ENCODE results near the gene AMACR. TPM values are rescaled to one million over a fixed set of nuclear protein-coding genes. Genes with fewer than 3 reads are reported as not detected.

Gene AMACR
- total RNA-seq, 1 experiment from 2014 or later = 20.6 TPM

- H3K27me3 ChIP-seq (ENCODE audit: control insufficient read depth, insufficient read depth, low read length) = no peaks in the 10 kb centered on the region
- POLR2A ChIA-PET = interaction anchor here (0.7 kb wide), 1 partner anchor 94 kb away, joined by 3 read pairs; no protein-coding TSS in a partner anchor
- no peak overlapping the region for H3K4me3 ChIP-seq (ENCODE audit: low read depth in 2 of 2, low read length in 2 of 2)
- intact Hi-C loops (cut with micrococcal nuclease; ENCODE audit: unreplicated experiment) = no loop called here
- no peaks in the 10 kb centered on the region for H3K9me3 ChIP-seq (ENCODE audit: control insufficient read depth, insufficient read depth, low read depth, low read length)
- TF ChIP-seq CTCF (IDR thresholded peaks at IDR 0.05) = no peak
- no peak for TF ChIP-seq TCF7L2 (IDR thresholded peaks at IDR 0.05; ENCODE audit: low read depth, low read length)
- TF ChIP-seq REST (IDR thresholded peaks at IDR 0.05; ENCODE audit: insufficient read depth in 1 of 2, low read depth in 2 of 2, low read length in 1 of 2) = no peak
- no peak for TF ChIP-seq POLR2AphosphoS5 (IDR thresholded peaks at IDR 0.05; ENCODE audit: low read depth, low read length)
- TF ChIP-seq SIN3A (IDR thresholded peaks at IDR 0.05; ENCODE audit: borderline replicate concordance, insufficient read depth, low read depth, low read length) = no peak
- H3K27ac ChIP-seq (ENCODE audit: low read length) = no peak overlapping the region
- H3K4me1 ChIP-seq (ENCODE audit: control insufficient read depth, insufficient read depth, low read length) = no peaks in the 10 kb centered on the region
- H3K36me3 ChIP-seq (ENCODE audit: control insufficient read depth, insufficient read depth, low read length) = no peaks in the 10 kb centered on the region
- DNase-seq (ENCODE audit: low read depth, low spot score) = no peak
- CTCF ChIA-PET = no interaction called here
- ATAC-seq = no peak
- in situ Hi-C loops (cut with HindIII; ENCODE audit: low pct_unique_long_range_greater_than_20kb, low sequenced_read_pairs) = no loop called here
- no TSS peak for BruUV-seq (replicated peaks)
Observed at GRCh38 chr5:34022121-34022705, 14.4 kb upstream of the AMACR start.

- ChIA-PET CTCF (no interaction called here), POLR2A (no interaction called here)
- Histone ChIP-seq H3K4me1 (ENCODE audit: control insufficient read depth, insufficient read depth, low read length) (no peaks in the 10 kb centered on the region), H3K27ac (ENCODE audit: low read length) (no peak overlapping the region), H3K4me3 (ENCODE audit: low read depth in 2 of 2, low read length in 2 of 2) (no peak overlapping the region), H3K36me3 (ENCODE audit: control insufficient read depth, insufficient read depth, low read length) (no peaks in the 10 kb centered on the region), H3K27me3 (ENCODE audit: control insufficient read depth, insufficient read depth, low read length) (no peaks in the 10 kb centered on the region), H3K9me3 (ENCODE audit: control insufficient read depth, insufficient read depth, low read depth, low read length) (no peaks in the 10 kb centered on the region)
- ATAC-seq (no peak), DNase-seq (ENCODE audit: low read depth, low spot score) (no peak)
- intact Hi-C loops (cut with micrococcal nuclease; ENCODE audit: unreplicated experiment) = no loop called here
- no TSS peak for BruUV-seq (replicated peaks)
- in situ Hi-C loops (cut with HindIII; ENCODE audit: low pct_unique_long_range_greater_than_20kb, low sequenced_read_pairs) = no loop called here
- TF ChIP-seq POLR2AphosphoS5 (IDR thresholded peaks at IDR 0.05; ENCODE audit: low read depth, low read length) = no peak
- TF ChIP-seq SIN3A (IDR thresholded peaks at IDR 0.05; ENCODE audit: borderline replicate concordance, insufficient read depth, low read depth, low read length) = no peak
Observed at GRCh38 chr5:34021334-34021733, 13.5 kb upstream of the AMACR start.

GRCh38 chr5:34020726-34021125 lies 12.9 kb upstream of the AMACR start:
- H3K4me1 ChIP-seq (ENCODE audit: control insufficient read depth, insufficient read depth, low read length) = no peaks in the 10 kb centered on the region
- DNase-seq (ENCODE audit: low read depth, low spot score) (no peak), ATAC-seq (no peak)
- H3K9me3 ChIP-seq (ENCODE audit: control insufficient read depth, insufficient read depth, low read depth, low read length) = no peaks in the 10 kb centered on the region
- in situ Hi-C loops (cut with HindIII; ENCODE audit: low pct_unique_long_range_greater_than_20kb, low sequenced_read_pairs) = no loop called here
- CTCF ChIA-PET = no interaction called here
- POLR2A ChIA-PET = no interaction called here
- no peak overlapping the region for H3K4me3 ChIP-seq (ENCODE audit: low read depth in 2 of 2, low read length in 2 of 2)
- no peaks in the 10 kb centered on the region for H3K27me3 ChIP-seq (ENCODE audit: control insufficient read depth, insufficient read depth, low read length)
- intact Hi-C loops (cut with micrococcal nuclease; ENCODE audit: unreplicated experiment) = no loop called here
- no peak overlapping the region for H3K27ac ChIP-seq (ENCODE audit: low read length)
- no TSS peak for BruUV-seq (replicated peaks)
- no peaks in the 10 kb centered on the region for H3K36me3 ChIP-seq (ENCODE audit: control insufficient read depth, insufficient read depth, low read length)
- no peak for TF ChIP-seq TCF7L2 (IDR thresholded peaks at IDR 0.05; ENCODE audit: low read depth, low read length)
- no peak for TF ChIP-seq SIN3A (IDR thresholded peaks at IDR 0.05; ENCODE audit: borderline replicate concordance, insufficient read depth, low read depth, low read length)
- no peak for TF ChIP-seq POLR2AphosphoS5 (IDR thresholded peaks at IDR 0.05; ENCODE audit: low read depth, low read length)
- no peak for TF ChIP-seq REST (IDR thresholded peaks at IDR 0.05; ENCODE audit: insufficient read depth in 1 of 2, low read depth in 2 of 2, low read length in 1 of 2)
- no peak for TF ChIP-seq CTCF (IDR thresholded peaks at IDR 0.05)

Measured in Panc1 (cell line).